WTC11 (cell line): ENCODE results near the gene PRKCE. TPM values are rescaled to one million over a fixed set of nuclear protein-coding genes. Genes with fewer than 3 reads are reported as not detected.

Experiments
- ATAC-seq: fragments of 200-7000 bp; cut with Tn5 transposase; 2 replicates; pipeline ENCODE4 v1.10.0; 2021; ENCODE audit warnings: mild to moderate bottlenecking, moderate library complexity
- CTCF ChIA-PET: fragments of 300-600 bp; sonication (Branson Sonifier 250); formaldehyde crosslinking; loops from one replicate; lab custom pipeline; 2021; ENCODE audit warnings: antibody characterized with exemption; lab: Charles Lee
- POLR2A ChIA-PET: fragments of 350-600 bp; sonication (Branson Sonifier 250); formaldehyde crosslinking; loops from one replicate; lab custom pipeline; 2021; ENCODE audit warnings: antibody characterized with exemption; lab: Charles Lee
- DNase-seq: peaks from one replicate; pipeline ENCODE4 v3.0.0; 2021; ENCODE audit warnings: low spot score
- H3K27ac Mint-ChIP-seq: 2 replicates; pipeline ENCODE4 v1.8.0; 2021; ENCODE audit warnings: mixed read lengths
- H3K27me3 Mint-ChIP-seq: 2 replicates; pipeline ENCODE4 v1.8.0; 2021; ENCODE audit warnings: low read depth, mild to moderate bottlenecking, moderate library complexity, mixed read lengths
- H3K36me3 Mint-ChIP-seq: 2 replicates; pipeline ENCODE4 v1.8.0; 2021; ENCODE audit warnings: mixed read lengths
- H3K4me1 Mint-ChIP-seq: 2 replicates; pipeline ENCODE4 v1.8.0; 2022; ENCODE audit warnings: mixed read lengths
- H3K4me3 Mint-ChIP-seq: 2 replicates; pipeline ENCODE4 v1.8.0; 2021; ENCODE audit warnings: mild to moderate bottlenecking, moderate library complexity, mixed read lengths
- H3K9me3 Mint-ChIP-seq: 2 replicates; pipeline ENCODE4 v1.8.0; 2021; ENCODE audit warnings: mixed read lengths
- ARID4B ChIP-seq: sonication (generic); formaldehyde crosslinking; IDR thresholded peaks from 2 replicates; pipeline ENCODE4 v1.8.0; 2023; ENCODE audit warnings: missing genetic modification reagents, mild to moderate bottlenecking, borderline replicate concordance
- ATF1 ChIP-seq: sonication (generic); formaldehyde crosslinking; IDR thresholded peaks from 2 replicates; pipeline ENCODE4 v1.8.1; 2023; ENCODE audit warnings: mild to moderate bottlenecking, moderate library complexity, missing genetic modification reagents
- CTCF ChIP-seq: fragments of 200-600 bp; IDR thresholded peaks from 2 replicates; pipeline ENCODE4 v1.8.0; 2022; ENCODE audit warnings: antibody characterized with exemption
- E2F1 ChIP-seq: sonication (generic); formaldehyde crosslinking; IDR thresholded peaks from 2 replicates; pipeline ENCODE4 v1.8.0; 2022; ENCODE audit warnings: mild to moderate bottlenecking, missing genetic modification reagents
- FOXP4 ChIP-seq: sonication (generic); formaldehyde crosslinking; IDR thresholded peaks from 2 replicates; pipeline ENCODE4 v1.8.0; 2022; ENCODE audit warnings: mild to moderate bottlenecking, missing genetic modification reagents
- JUN ChIP-seq: sonication (generic); formaldehyde crosslinking; IDR thresholded peaks from 2 replicates; pipeline ENCODE4 v1.8.0; 2023; ENCODE audit warnings: mild to moderate bottlenecking, missing genetic modification reagents
- NR1H2 ChIP-seq: sonication (generic); formaldehyde crosslinking; IDR thresholded peaks from 2 replicates; pipeline ENCODE4 v1.9.0; 2021; ENCODE audit warnings: mild to moderate bottlenecking, moderate library complexity, missing genetic modification reagents
- NR3C1 ChIP-seq: sonication (generic); formaldehyde crosslinking; conservative IDR thresholded peaks from 2 replicates; pipeline ENCODE4 v1.8.1; 2023; ENCODE audit warnings: low read depth, mild to moderate bottlenecking, missing genetic modification reagents
- RELA ChIP-seq: sonication (generic); formaldehyde crosslinking; IDR thresholded peaks from 2 replicates; pipeline ENCODE4 v1.8.1; 2022; ENCODE audit warnings: missing genetic modification reagents, mild to moderate bottlenecking, borderline replicate concordance
- SMAD4 ChIP-seq: sonication (generic); formaldehyde crosslinking; IDR thresholded peaks from 2 replicates; pipeline ENCODE4 v1.8.0; 2022; ENCODE audit warnings: mild to moderate bottlenecking, missing genetic modification reagents
- SOX15 ChIP-seq: fragments of 250-450 bp; sonication (Bioruptor Pico); IDR thresholded peaks from 2 replicates; pipeline ENCODE4 v1.9.0; 2021; ENCODE audit warnings: mild to moderate bottlenecking
- TCF7 ChIP-seq: sonication (generic); formaldehyde crosslinking; IDR thresholded peaks from 2 replicates; pipeline ENCODE4 v1.8.0; 2022; ENCODE audit warnings: mild to moderate bottlenecking, low read depth, missing genetic modification reagents, moderate library complexity
- ZNF317 ChIP-seq: sonication (generic); formaldehyde crosslinking; IDR thresholded peaks from 2 replicates; pipeline ENCODE4 v1.8.1; 2023; ENCODE audit warnings: low read depth, mild to moderate bottlenecking, moderate library complexity, missing genetic modification reagents, borderline replicate concordance
- total RNA-seq: library from RNA; stranded (reverse); gene quantifications from 3 replicates; pipeline ENCODE4 v1.2.3, GENCODE V29; 2021

PRKCE gene
- total RNA-seq, 1 experiment from 2014 or later = 5.8 TPM

GRCh38 chr2:46169467-46169866 is 518.0 kb downstream of the PRKCE start (continued):
- no peak for TF ChIP-seq FOXP4 (CRISPR knock-in tag)
- TF ChIP-seq, all 79 proteins: peak for 0

GRCh38 chr2:46170026-46170425 is 518.6 kb downstream of the PRKCE start:
- H3K27ac Mint-ChIP-seq = no peak overlapping the region
- no peak overlapping the region for H3K4me3 Mint-ChIP-seq
- peaks cover 37% of the 10 kb centered on the region for H3K4me1 Mint-ChIP-seq
- ChIA-PET POLR2A (no interaction called here), CTCF (interaction anchor here (1.2 kb wide), 1 partner anchor 15 kb away, joined by 3 read pairs; no protein-coding TSS in a partner anchor)
- no peaks in the 10 kb centered on the region; the same call in 1 of the 2 replicates for H3K27me3 Mint-ChIP-seq
- H3K36me3 Mint-ChIP-seq = no peaks in the 10 kb centered on the region
- TF ChIP-seq ZNF317 (CRISPR knock-in tag) (no peak), CTCF (no peak)
- no peaks in the 10 kb centered on the region for H3K9me3 Mint-ChIP-seq
- ATAC-seq = no peak
- DNase-seq = no peak

GRCh38 chr2:46170611-46171350 is 519.3 kb downstream of the PRKCE start:
- H3K27me3 Mint-ChIP-seq = no peaks in the 10 kb centered on the region
- POLR2A ChIA-PET = no interaction called here
- peak; percentile 29 for ATAC-seq
- no peak for DNase-seq
- CTCF ChIA-PET = no interaction called here
- TF ChIP-seq TCF7 (no peak), ATF1 (CRISPR knock-in tag) (no peak), SOX15 (CRISPR knock-in tag) (no peak), RELA (CRISPR knock-in tag) (no peak), ARID4B (CRISPR knock-in tag) (no peak), E2F1 (CRISPR knock-in tag) (no peak), SMAD4 (CRISPR knock-in tag) (no peak), NR1H2 (CRISPR knock-in tag) (no peak), NR3C1 (CRISPR knock-in tag) (no peak), JUN (CRISPR knock-in tag) (no peak)
- TF ChIP-seq, all 79 proteins: peak for 0
- Mint-ChIP-seq H3K4me1 (peaks cover 37% of the 10 kb centered on the region), H3K4me3 (no peak overlapping the region), H3K27ac (no peak overlapping the region), H3K9me3 (no peaks in the 10 kb centered on the region), H3K36me3 (no peaks in the 10 kb centered on the region)
